ENCODE measurements around the gene RPAIN. TPM values are rescaled to one million over a fixed set of nuclear protein-coding genes. Genes with fewer than 3 reads are reported as not detected.

Gene RPAIN
- total RNA-seq, 1 experiment from 2014 or later = 36.7 TPM

DNA sequence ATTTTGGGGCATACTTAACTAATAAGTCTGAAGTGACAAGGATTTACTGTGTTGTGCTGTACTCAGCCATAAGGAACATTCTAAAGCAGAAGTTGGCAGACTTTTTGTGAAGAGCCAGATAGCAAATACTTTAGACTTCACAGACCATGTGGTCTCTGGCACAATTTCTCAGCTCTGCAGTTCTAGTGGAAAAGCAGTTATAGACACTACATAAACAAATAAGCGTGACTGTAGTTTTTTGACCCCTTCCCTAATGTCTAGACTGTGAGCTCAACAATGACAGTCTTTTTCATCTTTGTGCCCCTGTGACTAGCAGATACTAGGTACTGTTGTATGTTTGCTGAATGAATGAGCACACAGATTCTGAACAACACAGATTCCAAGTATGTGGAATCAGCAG lies 4.9 kb downstream of the RPAIN start:
- CTCF ChIA-PET = no interaction called here
- H3K4me3 ChIP-seq (ENCODE audit: low read depth in 2 of 2, low read length in 2 of 2) = no peak overlapping the region
- ATAC-seq (no peak), DNase-seq (ENCODE audit: low read depth, low spot score) (no peak)
- H3K27ac ChIP-seq (ENCODE audit: low read length) = no peak overlapping the region
- intact Hi-C loops (cut with micrococcal nuclease; ENCODE audit: unreplicated experiment) = no loop called here
- peaks cover 5% of the 10 kb centered on the region; the same call in 1 of the 2 replicates for H3K4me1 ChIP-seq (ENCODE audit: control insufficient read depth, insufficient read depth, low read length)
- no TSS peak for BruUV-seq (replicated peaks)
- peaks cover 21% of the 10 kb centered on the region for H3K36me3 ChIP-seq (ENCODE audit: control insufficient read depth, insufficient read depth, low read length)
- POLR2A ChIA-PET = interaction anchor here (0.7 kb wide), 1 partner anchor 50 kb away, joined by 4 read pairs; no protein-coding TSS in a partner anchor
- no peaks in the 10 kb centered on the region for H3K9me3 ChIP-seq (ENCODE audit: control insufficient read depth, insufficient read depth, low read depth, low read length)
- no peaks in the 10 kb centered on the region for H3K27me3 ChIP-seq (ENCODE audit: control insufficient read depth, insufficient read depth, low read length)
- TF ChIP-seq TCF7L2 (IDR thresholded peaks at IDR 0.05; ENCODE audit: low read depth, low read length) (no peak), POLR2AphosphoS5 (IDR thresholded peaks at IDR 0.05; ENCODE audit: low read depth, low read length) (no peak), SIN3A (IDR thresholded peaks at IDR 0.05; ENCODE audit: borderline replicate concordance, insufficient read depth, low read depth, low read length) (no peak)
- TF ChIP-seq, protein P1, sequence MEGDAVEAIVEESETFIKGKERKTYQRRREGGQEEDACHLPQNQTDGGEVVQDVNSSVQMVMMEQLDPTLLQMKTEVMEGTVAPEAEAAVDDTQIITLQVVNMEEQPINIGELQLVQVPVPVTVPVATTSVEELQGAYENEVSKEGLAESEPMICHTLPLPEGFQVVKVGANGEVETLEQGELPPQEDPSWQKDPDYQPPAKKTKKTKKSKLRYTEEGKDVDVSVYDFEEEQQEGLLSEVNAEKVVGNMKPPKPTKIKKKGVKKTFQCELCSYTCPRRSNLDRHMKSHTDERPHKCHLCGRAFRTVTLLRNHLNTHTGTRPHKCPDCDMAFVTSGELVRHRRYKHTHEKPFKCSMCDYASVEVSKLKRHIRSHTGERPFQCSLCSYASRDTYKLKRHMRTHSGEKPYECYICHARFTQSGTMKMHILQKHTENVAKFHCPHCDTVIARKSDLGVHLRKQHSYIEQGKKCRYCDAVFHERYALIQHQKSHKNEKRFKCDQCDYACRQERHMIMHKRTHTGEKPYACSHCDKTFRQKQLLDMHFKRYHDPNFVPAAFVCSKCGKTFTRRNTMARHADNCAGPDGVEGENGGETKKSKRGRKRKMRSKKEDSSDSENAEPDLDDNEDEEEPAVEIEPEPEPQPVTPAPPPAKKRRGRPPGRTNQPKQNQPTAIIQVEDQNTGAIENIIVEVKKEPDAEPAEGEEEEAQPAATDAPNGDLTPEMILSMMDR (IDR thresholded peaks at IDR 0.05) = no peak
- TF ChIP-seq, protein P2, sequence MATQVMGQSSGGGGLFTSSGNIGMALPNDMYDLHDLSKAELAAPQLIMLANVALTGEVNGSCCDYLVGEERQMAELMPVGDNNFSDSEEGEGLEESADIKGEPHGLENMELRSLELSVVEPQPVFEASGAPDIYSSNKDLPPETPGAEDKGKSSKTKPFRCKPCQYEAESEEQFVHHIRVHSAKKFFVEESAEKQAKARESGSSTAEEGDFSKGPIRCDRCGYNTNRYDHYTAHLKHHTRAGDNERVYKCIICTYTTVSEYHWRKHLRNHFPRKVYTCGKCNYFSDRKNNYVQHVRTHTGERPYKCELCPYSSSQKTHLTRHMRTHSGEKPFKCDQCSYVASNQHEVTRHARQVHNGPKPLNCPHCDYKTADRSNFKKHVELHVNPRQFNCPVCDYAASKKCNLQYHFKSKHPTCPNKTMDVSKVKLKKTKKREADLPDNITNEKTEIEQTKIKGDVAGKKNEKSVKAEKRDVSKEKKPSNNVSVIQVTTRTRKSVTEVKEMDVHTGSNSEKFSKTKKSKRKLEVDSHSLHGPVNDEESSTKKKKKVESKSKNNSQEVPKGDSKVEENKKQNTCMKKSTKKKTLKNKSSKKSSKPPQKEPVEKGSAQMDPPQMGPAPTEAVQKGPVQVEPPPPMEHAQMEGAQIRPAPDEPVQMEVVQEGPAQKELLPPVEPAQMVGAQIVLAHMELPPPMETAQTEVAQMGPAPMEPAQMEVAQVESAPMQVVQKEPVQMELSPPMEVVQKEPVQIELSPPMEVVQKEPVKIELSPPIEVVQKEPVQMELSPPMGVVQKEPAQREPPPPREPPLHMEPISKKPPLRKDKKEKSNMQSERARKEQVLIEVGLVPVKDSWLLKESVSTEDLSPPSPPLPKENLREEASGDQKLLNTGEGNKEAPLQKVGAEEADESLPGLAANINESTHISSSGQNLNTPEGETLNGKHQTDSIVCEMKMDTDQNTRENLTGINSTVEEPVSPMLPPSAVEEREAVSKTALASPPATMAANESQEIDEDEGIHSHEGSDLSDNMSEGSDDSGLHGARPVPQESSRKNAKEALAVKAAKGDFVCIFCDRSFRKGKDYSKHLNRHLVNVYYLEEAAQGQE (IDR thresholded peaks at IDR 0.05; ENCODE audit: insufficient read depth in 1 of 2, low read depth in 2 of 2, low read length in 1 of 2) = no peak
- in situ Hi-C loops (cut with HindIII; ENCODE audit: low pct_unique_long_range_greater_than_20kb, low sequenced_read_pairs) = no loop called here

DNA sequence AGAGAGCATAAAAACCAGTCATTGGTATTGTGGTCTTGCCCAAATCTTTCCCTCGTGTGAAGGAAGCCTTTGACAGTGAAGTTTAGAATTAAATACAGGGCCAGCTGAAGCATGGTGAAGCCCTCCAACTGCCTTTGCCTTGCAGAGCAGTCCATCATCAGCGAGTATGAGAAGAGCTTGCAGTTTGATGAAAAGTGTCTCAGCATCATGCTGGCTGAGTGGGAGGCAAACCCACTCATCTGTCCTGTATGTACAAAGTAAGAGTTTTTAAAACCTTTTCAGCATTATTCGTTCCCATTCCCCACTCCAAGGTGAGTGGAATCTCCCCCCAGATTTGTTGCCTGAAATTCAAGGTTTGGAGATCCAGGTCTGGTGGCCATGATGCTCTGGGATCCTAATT lies 5.8 kb downstream of the RPAIN start:
- BruUV-seq (replicated peaks) = no TSS peak
- no peaks in the 10 kb centered on the region for H3K27me3 ChIP-seq (ENCODE audit: control insufficient read depth, insufficient read depth, low read length)
- ChIA-PET POLR2A (no interaction called here), CTCF (interaction anchor here (0.6 kb wide), 1 partner anchor 228 kb away, joined by 5 read pairs; no protein-coding TSS in a partner anchor)
- H3K36me3 ChIP-seq (ENCODE audit: control insufficient read depth, insufficient read depth, low read length) = peaks cover 21% of the 10 kb centered on the region
- no peaks in the 10 kb centered on the region for H3K9me3 ChIP-seq (ENCODE audit: control insufficient read depth, insufficient read depth, low read depth, low read length)
- H3K27ac ChIP-seq (ENCODE audit: low read length) = no peak overlapping the region
- no peak for DNase-seq (ENCODE audit: low read depth, low spot score)
- intact Hi-C loops (cut with micrococcal nuclease; ENCODE audit: unreplicated experiment) = no loop called here
- in situ Hi-C loops (cut with HindIII; ENCODE audit: low pct_unique_long_range_greater_than_20kb, low sequenced_read_pairs) = no loop called here
- H3K4me3 ChIP-seq (ENCODE audit: low read depth in 2 of 2, low read length in 2 of 2) = no peak overlapping the region
- TF ChIP-seq, protein P2 (IDR thresholded peaks at IDR 0.05; ENCODE audit: insufficient read depth in 1 of 2, low read depth in 2 of 2, low read length in 1 of 2) = no peak
- no peak for TF ChIP-seq TCF7L2 (IDR thresholded peaks at IDR 0.05; ENCODE audit: low read depth, low read length)
- no peak for TF ChIP-seq SIN3A (IDR thresholded peaks at IDR 0.05; ENCODE audit: borderline replicate concordance, insufficient read depth, low read depth, low read length)
- no peak for TF ChIP-seq POLR2AphosphoS5 (IDR thresholded peaks at IDR 0.05; ENCODE audit: low read depth, low read length)
- TF ChIP-seq, protein P1 (IDR thresholded peaks at IDR 0.05) = no peak
- no peak for ATAC-seq
- peaks cover 3% of the 10 kb centered on the region; the same call in 1 of the 2 replicates for H3K4me1 ChIP-seq (ENCODE audit: control insufficient read depth, insufficient read depth, low read length)

Measured in Panc1 (cell line).